ENCODE results near the gene C1orf159.
"Not testable (repeated sequence)": the region's sequence is repeated elsewhere in the genome, so short reads cannot be mapped to it uniquely, and the experiment has no call there.

Gene C1orf159

DNA sequence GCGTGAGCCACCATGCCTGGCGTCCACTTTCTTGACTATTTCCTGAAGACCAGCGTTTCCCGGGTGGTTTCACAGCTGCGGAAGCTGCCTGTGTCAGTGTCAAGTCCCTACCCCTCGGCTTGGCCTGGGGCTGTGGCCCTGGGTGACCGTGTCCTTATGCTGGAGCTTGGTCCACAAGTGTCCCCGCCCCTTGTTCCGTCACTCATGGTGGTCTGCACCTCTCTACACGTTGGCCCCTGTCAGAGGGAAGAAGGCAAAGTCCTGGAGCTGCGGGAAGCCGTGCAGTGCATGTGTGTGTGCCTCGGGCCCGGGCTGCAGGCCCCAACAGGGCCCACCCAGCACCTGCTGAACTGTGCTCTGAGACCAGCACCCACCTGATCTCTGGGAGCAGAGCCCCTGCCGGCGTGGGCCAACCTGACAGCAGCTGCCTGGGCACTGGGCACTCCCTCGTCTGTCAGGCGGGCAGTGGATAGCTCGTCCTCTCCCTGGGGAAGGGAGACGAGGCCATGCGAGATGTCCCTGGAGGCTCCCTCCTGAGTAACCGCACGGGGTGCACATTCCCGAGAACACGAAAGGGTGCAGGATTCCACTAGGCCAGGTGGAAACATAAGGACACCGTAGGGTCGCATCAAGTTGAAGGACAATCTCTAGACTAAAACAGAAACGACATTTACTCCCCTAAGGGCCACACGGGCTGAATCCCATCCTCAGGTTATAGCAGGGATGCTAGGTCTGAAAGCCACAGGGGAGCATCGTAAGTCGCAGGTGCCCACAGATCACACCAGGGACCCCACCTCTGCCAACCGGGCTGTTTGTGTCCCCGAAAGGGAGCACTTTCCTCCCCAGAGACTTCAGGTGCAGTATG is 2.4 kb upstream of the C1orf159 start:
- no peak for DNase-seq (ENCODE audit: low read depth, low spot score)

- DNase-seq (ENCODE audit: low read depth, low spot score): no peak
Measured at GRCh38 chr1:1117469-1117831, 1.6 kb upstream of the C1orf159 start.

DNA sequence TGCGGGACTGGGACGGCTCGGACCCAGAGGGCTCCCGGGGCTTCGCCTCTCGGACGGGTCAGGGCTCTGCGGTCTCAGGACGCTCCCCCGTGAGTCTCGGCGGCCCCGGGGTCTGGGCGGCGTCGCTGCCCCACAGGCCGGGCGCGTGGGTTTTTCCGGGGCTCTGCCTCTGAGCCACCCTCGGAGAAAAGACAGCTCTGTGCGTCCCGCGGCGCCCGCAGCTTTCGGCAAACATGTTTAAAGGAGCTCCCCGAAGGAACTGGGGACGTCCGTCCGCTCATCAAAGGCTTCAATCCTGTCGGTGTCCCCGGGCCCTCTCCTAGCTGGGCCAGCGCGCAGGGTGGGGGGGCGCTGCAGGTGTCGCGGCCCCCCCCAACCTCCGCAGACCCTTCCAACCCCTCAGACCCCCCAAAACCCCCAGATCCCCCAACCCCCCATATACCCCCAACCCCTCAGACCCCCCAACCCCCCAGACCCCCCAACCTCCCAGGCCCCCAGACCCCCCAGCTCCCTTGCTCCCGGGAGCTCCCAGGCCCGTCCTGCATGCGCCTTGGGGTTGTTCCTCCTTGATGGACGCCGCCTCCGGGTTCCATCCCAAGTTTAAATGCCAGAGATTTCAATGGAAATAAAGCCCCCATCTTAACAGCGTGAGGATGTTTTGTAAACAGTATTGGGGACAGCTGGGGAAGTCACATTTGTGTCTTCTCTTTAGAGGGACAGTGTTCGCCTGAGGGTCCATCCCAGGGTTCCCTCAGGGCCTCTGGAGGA is 996 bp upstream of the C1orf159 start:
- DNase-seq (ENCODE audit: low read depth, low spot score): no peak

GRCh38 chr1:1115136-1115785 is 628 bp downstream of the C1orf159 start:
- DNase-seq (ENCODE audit: low read depth, low spot score): no peak

DNA sequence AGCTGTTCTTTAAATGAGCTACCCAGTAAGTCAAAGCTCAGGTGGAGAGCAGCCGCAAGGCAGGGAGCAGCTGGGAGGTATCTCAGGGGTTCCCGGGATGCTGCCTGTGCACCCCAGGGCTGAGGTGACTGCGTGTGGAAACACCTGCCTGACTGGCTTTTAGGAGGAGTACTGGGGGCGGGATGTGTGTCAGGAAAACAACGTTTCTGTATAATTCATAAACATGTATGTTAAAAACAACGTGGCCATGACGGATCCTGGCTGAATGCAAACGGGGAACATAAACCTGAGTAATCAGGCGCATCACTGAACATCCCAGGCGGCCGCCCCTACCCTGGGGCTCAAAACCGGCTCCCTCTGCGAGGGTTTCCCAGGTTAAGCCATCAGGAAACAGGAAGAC is 1.5 kb downstream of the C1orf159 start:
- DNase-seq (ENCODE audit: low read depth, low spot score): no peak

GRCh38 chr1:1112237-1112985 is 3.5 kb downstream of the C1orf159 start:
- no peak for DNase-seq (ENCODE audit: low read depth, low spot score)

DNA sequence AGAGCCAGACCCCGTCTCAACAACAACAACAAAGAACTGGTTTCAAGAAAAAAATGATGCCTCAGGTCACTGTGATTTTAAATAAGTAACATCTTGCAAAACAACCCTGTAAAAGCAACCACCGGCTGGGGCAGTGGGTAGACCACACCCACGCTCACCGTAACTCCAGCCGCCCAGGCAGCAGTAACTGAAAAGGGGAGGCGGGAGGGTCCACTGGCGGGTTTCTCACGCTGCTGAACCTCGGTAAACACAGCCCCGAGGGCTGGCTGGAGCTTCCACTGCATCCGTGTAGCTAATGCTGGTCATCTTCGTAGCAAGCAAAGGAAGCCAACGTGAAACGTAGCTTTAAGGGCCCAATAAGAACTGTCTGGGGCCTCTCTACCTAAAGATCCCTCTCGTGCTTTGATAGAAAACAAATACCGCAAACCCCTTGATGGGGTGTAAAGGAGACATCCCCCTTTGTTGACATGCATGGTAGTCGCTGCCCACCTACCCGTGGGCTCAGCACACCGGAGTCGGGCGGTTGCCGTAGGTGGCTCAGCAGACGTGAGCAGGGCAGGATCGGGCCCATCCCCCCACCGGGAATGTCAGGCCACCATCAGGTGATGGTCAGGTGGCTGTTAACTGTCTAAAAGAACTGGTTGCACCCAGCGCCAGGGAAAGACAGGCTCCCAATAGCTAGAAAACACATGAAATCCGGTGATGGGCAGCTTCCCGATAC is 4.2 kb downstream of the C1orf159 start:
- DNase-seq (ENCODE audit: low read depth, low spot score): no peak

DNA sequence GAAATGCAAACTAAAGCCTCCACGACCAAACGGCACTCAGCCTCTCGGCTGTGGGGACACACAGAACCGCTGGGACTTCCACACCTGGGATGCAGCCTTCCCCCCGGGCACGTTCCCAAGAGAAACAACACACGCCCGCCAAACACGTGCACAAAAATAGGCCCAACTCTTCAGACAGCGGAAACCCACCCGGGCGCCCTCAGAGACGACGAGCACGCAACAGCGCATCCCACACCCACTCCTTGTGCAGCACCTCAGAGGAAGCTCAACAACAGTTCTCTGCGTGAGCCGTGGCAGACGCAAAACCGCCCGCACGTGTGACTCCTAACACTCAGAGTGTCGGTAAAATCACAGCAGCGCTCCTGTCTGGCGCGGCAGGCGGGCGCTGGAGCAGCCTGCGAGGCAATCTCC is 5.3 kb downstream of the C1orf159 start:
- DNase-seq (ENCODE audit: low read depth, low spot score): no peak

GRCh38 chr1:1109743-1110142 is 6.1 kb downstream of the C1orf159 start:
- DNase-seq (ENCODE audit: low read depth, low spot score): no peak

- no peak for DNase-seq (ENCODE audit: low read depth, low spot score)
Measured at GRCh38 chr1:1106510-1107221, 9.2 kb downstream of the C1orf159 start.

- not testable (repeated sequence) for DNase-seq (ENCODE audit: low read depth, low spot score)
Measured at GRCh38 chr1:1104152-1104551, 11.7 kb downstream of the C1orf159 start.

GRCh38 chr1:1101503-1101902 is 14.4 kb downstream of the C1orf159 start:
- no peak for DNase-seq (ENCODE audit: low read depth, low spot score)

- no peak for DNase-seq (ENCODE audit: low read depth, low spot score)
Measured at GRCh38 chr1:1100296-1100695, 15.6 kb downstream of the C1orf159 start.

GRCh38 chr1:1099506-1100183 is 16.2 kb downstream of the C1orf159 start:
- DNase-seq (ENCODE audit: low read depth, low spot score): no peak

GRCh38 chr1:1098681-1099421 is 17.0 kb downstream of the C1orf159 start:
- no peak for DNase-seq (ENCODE audit: low read depth, low spot score)

DNA sequence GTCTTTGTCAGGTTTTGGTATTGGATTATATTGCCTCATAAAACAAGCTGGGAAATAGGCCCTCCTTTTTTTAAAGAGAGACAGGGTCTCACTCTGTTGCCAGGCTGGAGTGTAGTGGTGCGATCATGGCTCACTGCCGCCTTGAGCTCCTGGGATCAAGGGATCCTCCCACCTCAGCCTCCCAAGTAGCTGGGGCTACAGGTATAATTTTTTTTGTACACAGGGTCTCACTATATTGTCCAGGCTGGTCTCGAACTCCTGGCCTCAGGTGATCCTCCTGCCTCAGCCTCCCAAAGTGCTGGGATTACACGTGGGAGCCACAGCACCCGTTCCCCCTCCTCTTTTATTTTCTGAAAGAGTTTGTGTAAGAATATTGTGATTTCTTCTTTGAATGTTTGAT is 19.8 kb downstream of the C1orf159 start:
- DNase-seq (ENCODE audit: low read depth, low spot score): not testable (repeated sequence)

GRCh38 chr1:1094981-1095380 is 20.9 kb downstream of the C1orf159 start:
- no peak for DNase-seq (ENCODE audit: low read depth, low spot score)

- no peak for DNase-seq (ENCODE audit: low read depth, low spot score)
Measured at GRCh38 chr1:1093610-1093943, 22.3 kb downstream of the C1orf159 start.

DNA sequence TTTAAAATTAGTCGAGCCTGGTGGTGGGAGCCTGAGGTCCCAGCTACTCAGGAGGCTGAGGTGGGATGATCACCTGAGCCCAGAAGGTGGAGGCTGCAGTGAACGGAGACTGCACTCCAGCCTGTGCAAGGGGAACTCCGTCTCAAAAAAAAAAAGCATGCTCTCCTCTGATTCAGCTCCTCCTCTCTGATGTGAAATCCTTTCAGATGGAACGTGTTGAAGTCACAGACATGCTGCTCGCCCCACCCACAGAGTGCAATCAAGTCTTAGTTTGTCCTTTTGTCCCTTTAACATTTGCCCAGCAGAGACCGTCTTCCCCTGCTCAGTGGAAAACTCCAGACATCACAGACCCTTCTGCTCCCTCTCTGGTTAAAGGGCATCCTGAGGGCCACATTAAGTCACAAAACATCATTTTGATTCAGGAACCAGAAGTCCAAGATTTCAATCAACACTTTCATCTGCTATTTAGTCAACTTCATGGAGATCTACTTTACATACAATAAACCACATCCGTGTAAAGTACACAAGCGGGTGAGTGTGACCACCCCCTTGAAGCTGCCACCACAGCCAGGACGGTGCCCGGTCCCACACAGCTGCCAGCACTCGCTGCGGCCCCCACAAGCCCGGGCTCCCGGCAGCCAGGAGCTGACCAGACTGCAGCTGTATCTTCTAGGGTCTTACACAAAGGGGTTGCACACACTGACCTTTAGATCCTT is 22.8 kb downstream of the C1orf159 start:
- DNase-seq (ENCODE audit: low read depth, low spot score): no peak
